Kidney (tissue), 14 donors: ENCODE data around the gene RPS21. TPM values are rescaled to one million over a fixed set of nuclear protein-coding genes. Genes with fewer than 3 reads are reported as not detected.

ENCODE experiments used
- DNase-seq, 5 donors: peaks; one replicate each; pipeline ENCODE4 v3.0.0-alpha.2; 2013 to 2020
- FAIRE-seq: peaks from 2 replicates; lab custom pipeline; 2012; peaks lifted over from hg19 to GRCh38; lab: Jason Lieb, UNC
- H3K27ac ChIP-seq, 2 donors: one replicate each; pipeline ENCODE4 v1.7.0; 2013; ENCODE audit warnings: low read depth in 2 of 2, low read length in 2 of 2, inconsistent platforms in 1 of 2
- H3K27me3 ChIP-seq: one replicate; pipeline ENCODE4 v1.7.1; 2013; ENCODE audit warnings: low read length, inconsistent platforms; ENCODE audit not compliant: control insufficient read depth, insufficient read depth
- H3K36me3 ChIP-seq, 3 donors: one replicate each; pipeline versions ENCODE4 v1.7.0 to v1.7.1; 2013; ENCODE audit warnings: low read length in 3 of 3, control low read depth in 1 of 3, inconsistent platforms in 1 of 3; ENCODE audit not compliant: insufficient read depth in 3 of 3, control insufficient read depth in 2 of 3
- H3K4me1 ChIP-seq, 3 donors: one replicate each; pipeline versions ENCODE4 v1.7.0 to v1.7.1; 2013; ENCODE audit warnings: low read length in 3 of 3, inconsistent platforms in 1 of 3, low read depth in 1 of 3; ENCODE audit not compliant: control insufficient read depth in 2 of 3, insufficient read depth in 2 of 3
- H3K4me3 ChIP-seq, 3 donors: one replicate each; pipeline versions ENCODE4 v1.7.0 to v1.8.1; 2013; ENCODE audit warnings: low read length in 3 of 3, control low read depth in 1 of 3, inconsistent platforms in 1 of 3
- H3K9ac ChIP-seq, 3 donors: one replicate each; pipeline versions ENCODE4 v1.7.0 to v1.7.1; 2013; ENCODE audit warnings: low read length in 3 of 3, control low read depth in 1 of 3, inconsistent platforms in 1 of 3
- H3K9me3 ChIP-seq, 3 donors: one replicate each; pipeline versions ENCODE4 v1.7.0 to v1.7.1; 2013; ENCODE audit warnings: low read length in 3 of 3, control low read depth in 1 of 3, inconsistent platforms in 1 of 3; ENCODE audit not compliant: control insufficient read depth in 2 of 3, insufficient read depth in 1 of 3
- CTCF ChIP-seq: IDR thresholded peaks from 3 replicates; pipeline ENCODE4 v1.5.1; 2012; ENCODE audit warnings: mild to moderate bottlenecking, moderate library complexity, borderline replicate concordance; ENCODE audit not compliant: insufficient read depth; ENCODE audit errors: extremely low read depth
- intact Hi-C: fragments of 100-400 bp; cut with DNase I; formaldehyde crosslinking; loops from one replicate; pipeline ENCODE4 v1.11.1; 2022
- polyA plus RNA-seq: library from polyadenylated mRNA; stranded (reverse); fragments of 350-450 nt; fragmentation: Illumina TruSeq; extraction: RNeasy Lipid Tissue Mini Kit (QIAGEN cat#74804); gene quantifications from one replicate; pipeline ENCODE4 v1.2.3, GENCODE V29; 2014; ENCODE audit warnings: low read depth, low replicate concordance; ENCODE audit not compliant: insufficient read depth
- total RNA-seq: library from RNA; stranded (reverse); fragmentation: NEBNext Ultra II Directional; extraction: Animal tissue kit (Norgen Biotek cat#: 25700); gene quantifications from one replicate; pipeline ENCODE4 v1.2.1, GENCODE V29; 2021
- donor health status: control.
- donor health status: control.
- donor health status: control.
- donor health status: control.
- donor health status: control.
- donor health status: DM: yes; HTN: yes; CAD: no.
- donor health status: Normal renal cell carcinoma (clear cell type).

RPS21 gene
- total and polyA plus RNA-seq, 2 donors from 2014 or later, result 1,221 to 2,336 TPM

GRCh38 chr20:62360854-62361798 is 25.8 kb upstream of the RPS21 start:
- Histone ChIP-seq H3K4me3 (no peak overlapping the region), H3K27me3 (no peaks in the 10 kb centered on the region), H3K36me3 (no peaks in the 10 kb centered on the region), H3K27ac (peak overlapping the region; percentile 53 to 74), H3K9ac (peak overlapping the region in 1 of 3 donors; percentile 40), H3K9me3 (no peaks in the 10 kb centered on the region), H3K4me1 (peaks cover 0 to 80% (median 42%) of the 10 kb centered on the region in 3 donors)
- no peak for FAIRE-seq
- TF ChIP-seq CTCF, result no peak
- DNase-seq, result peak in 3 of 5 donors; percentile 29 to 86 (median 64)
- intact Hi-C loops, result no loop called here

- Histone ChIP-seq H3K27ac (peak overlapping the region; percentile 53 to 74), H3K9ac (peak overlapping the region in 1 of 3 donors; percentile 51), H3K4me1 (peaks cover 0 to 72% (median 33%) of the 10 kb centered on the region in 3 donors), H3K4me3 (no peak overlapping the region), H3K36me3 (no peaks in the 10 kb centered on the region), H3K9me3 (no peaks in the 10 kb centered on the region), H3K27me3 (no peaks in the 10 kb centered on the region)
- DNase-seq (peak; percentile 74 to 91 (median 78)), FAIRE-seq (no peak)
- TF ChIP-seq CTCF, result no peak
- intact Hi-C loops, result no loop called here
These were observed 24.9 kb upstream of the RPS21 start for GRCh38 chr20:62361799-62362589.

GRCh38 chr20:62362590-62362940 is 24.3 kb upstream of the RPS21 start:
- intact Hi-C loops, result no loop called here
- Histone ChIP-seq H3K9me3 (no peaks in the 10 kb centered on the region), H3K9ac (peak overlapping the region in 1 of 3 donors; percentile 51), H3K4me1 (peaks cover 0 to 68% (median 29%) of the 10 kb centered on the region in 3 donors), H3K4me3 (no peak overlapping the region), H3K36me3 (no peaks in the 10 kb centered on the region), H3K27me3 (no peaks in the 10 kb centered on the region), H3K27ac (peak overlapping the region; percentile 20 to 74)
- DNase-seq (peak in 1 of 5 donors; percentile 13), FAIRE-seq (no peak)
- TF ChIP-seq CTCF, result no peak
